ENCODE measurements around the gene COLQ.
"Not testable (repeated sequence)": the region's sequence is repeated elsewhere in the genome, so short reads cannot be mapped to it uniquely, and the experiment has no call there.

Gene COLQ

GRCh38 chr3:15433531-15433930, 88.0 kb downstream of the COLQ start:
- H3K4me3 ChIP-seq (ENCODE audit: low read depth in 1 of 2, low read length in 2 of 2) = no peak overlapping the region
- H3K27ac ChIP-seq (ENCODE audit: low read depth, low read length) = no peak overlapping the region
- H3K4me1 ChIP-seq (ENCODE audit: insufficient read depth, low read length) = no peaks in the 10 kb centered on the region
- no peaks in the 10 kb centered on the region for H3K27me3 ChIP-seq (ENCODE audit: control insufficient read depth in 1 of 2, insufficient read depth in 2 of 2, low read length in 2 of 2)
- peaks cover 64% of the 10 kb centered on the region for H3K36me3 ChIP-seq (ENCODE audit: insufficient read depth, low read length)
- no peaks in the 10 kb centered on the region for H3K9me3 ChIP-seq (ENCODE audit: low read length)
- no peak overlapping the region for H3K9ac ChIP-seq (ENCODE audit: low read length)

- Histone ChIP-seq H3K4me3 (ENCODE audit: low read depth in 1 of 2, low read length in 2 of 2) (no peak overlapping the region), H3K9ac (ENCODE audit: low read length) (no peak overlapping the region), H3K27me3 (ENCODE audit: control insufficient read depth in 1 of 2, insufficient read depth in 2 of 2, low read length in 2 of 2) (no peaks in the 10 kb centered on the region), H3K36me3 (ENCODE audit: insufficient read depth, low read length) (peaks cover 48% of the 10 kb centered on the region), H3K9me3 (ENCODE audit: low read length) (no peaks in the 10 kb centered on the region), H3K27ac (ENCODE audit: low read depth, low read length) (no peak overlapping the region), H3K4me1 (ENCODE audit: insufficient read depth, low read length) (peaks cover 6% of the 10 kb centered on the region)
These were observed 90.2 kb downstream of the COLQ start for GRCh38 chr3:15431256-15431837.

GRCh38 chr3:15430624-15431023, 90.9 kb downstream of the COLQ start:
- H3K9ac ChIP-seq (ENCODE audit: low read length) = no peak overlapping the region
- H3K4me3 ChIP-seq (ENCODE audit: low read depth in 1 of 2, low read length in 2 of 2) = no peak overlapping the region
- no peak overlapping the region for H3K27ac ChIP-seq (ENCODE audit: low read depth, low read length)
- H3K27me3 ChIP-seq (ENCODE audit: control insufficient read depth in 1 of 2, insufficient read depth in 2 of 2, low read length in 2 of 2) = no peaks in the 10 kb centered on the region
- peaks cover 41% of the 10 kb centered on the region for H3K36me3 ChIP-seq (ENCODE audit: insufficient read depth, low read length)
- peaks cover 8% of the 10 kb centered on the region for H3K4me1 ChIP-seq (ENCODE audit: insufficient read depth, low read length)
- no peaks in the 10 kb centered on the region for H3K9me3 ChIP-seq (ENCODE audit: low read length)

- H3K4me3 ChIP-seq (ENCODE audit: low read depth in 1 of 2, low read length in 2 of 2) = peak overlapping the region in 1 of 2 donors; percentile 98
- no peak overlapping the region for H3K27ac ChIP-seq (ENCODE audit: low read depth, low read length)
- H3K27me3 ChIP-seq (ENCODE audit: control insufficient read depth in 1 of 2, insufficient read depth in 2 of 2, low read length in 2 of 2) = no peaks in the 10 kb centered on the region
- H3K36me3 ChIP-seq (ENCODE audit: insufficient read depth, low read length) = peaks cover 27% of the 10 kb centered on the region
- peaks cover 8% of the 10 kb centered on the region for H3K4me1 ChIP-seq (ENCODE audit: insufficient read depth, low read length)
- H3K9ac ChIP-seq (ENCODE audit: low read length) = no peak overlapping the region
- H3K9me3 ChIP-seq (ENCODE audit: low read length) = no peaks in the 10 kb centered on the region
These were observed 92.4 kb downstream of the COLQ start for GRCh38 chr3:15429080-15429479.

- Histone ChIP-seq H3K4me3 (ENCODE audit: low read depth in 1 of 2, low read length in 2 of 2) (peak overlapping the region in 1 of 2 donors; percentile 98), H3K27me3 (ENCODE audit: control insufficient read depth in 1 of 2, insufficient read depth in 2 of 2, low read length in 2 of 2) (no peaks in the 10 kb centered on the region), H3K9me3 (ENCODE audit: low read length) (no peaks in the 10 kb centered on the region), H3K4me1 (ENCODE audit: insufficient read depth, low read length) (peaks cover 8% of the 10 kb centered on the region), H3K36me3 (ENCODE audit: insufficient read depth, low read length) (peaks cover 23% of the 10 kb centered on the region), H3K9ac (ENCODE audit: low read length) (peak overlapping the region; percentile 80), H3K27ac (ENCODE audit: low read depth, low read length) (no peak overlapping the region)
These were observed 93.0 kb downstream of the COLQ start for GRCh38 chr3:15428539-15428938.

- Histone ChIP-seq H3K4me3 (ENCODE audit: low read depth in 1 of 2, low read length in 2 of 2) (peak overlapping the region; percentile 96 to 98), H3K9me3 (ENCODE audit: low read length) (no peaks in the 10 kb centered on the region), H3K4me1 (ENCODE audit: insufficient read depth, low read length) (peaks cover 8% of the 10 kb centered on the region), H3K36me3 (ENCODE audit: insufficient read depth, low read length) (peaks cover 18% of the 10 kb centered on the region), H3K9ac (ENCODE audit: low read length) (peak overlapping the region; percentile 80), H3K27ac (ENCODE audit: low read depth, low read length) (peak overlapping the region; percentile 78), H3K27me3 (ENCODE audit: control insufficient read depth in 1 of 2, insufficient read depth in 2 of 2, low read length in 2 of 2) (no peaks in the 10 kb centered on the region)
These were observed 93.5 kb downstream of the COLQ start for GRCh38 chr3:15427981-15428380.

- Histone ChIP-seq H3K4me1 (ENCODE audit: insufficient read depth, low read length) (peaks cover 8% of the 10 kb centered on the region), H3K36me3 (ENCODE audit: insufficient read depth, low read length) (peaks cover 17% of the 10 kb centered on the region), H3K9me3 (ENCODE audit: low read length) (no peaks in the 10 kb centered on the region), H3K4me3 (ENCODE audit: low read depth in 1 of 2, low read length in 2 of 2) (peak within 1 kb of the TSS; percentile 96 to 98), H3K27me3 (ENCODE audit: control insufficient read depth in 1 of 2, insufficient read depth in 2 of 2, low read length in 2 of 2) (no peaks in the 10 kb centered on the region), H3K9ac (ENCODE audit: low read length) (peak within 1 kb of the TSS; percentile 80), H3K27ac (ENCODE audit: low read depth, low read length) (peak within 1 kb of the TSS; percentile 78)
These were observed 94.2 kb downstream of the COLQ start, which contains the start of the genes EAF1 and METTL6 for GRCh38 chr3:15427182-15427880. Gene EAF1 (plus strand): TSS chr3:15427598. CDS start chr3:15427780, 182 bp downstream. Gene METTL6 (minus strand): TSS chr3:15427544. CDS start chr3:15426511, 1,033 bp downstream.

GRCh38 chr3:15426579-15427118, 94.9 kb downstream of the COLQ start:
- no peaks in the 10 kb centered on the region for H3K9me3 ChIP-seq (ENCODE audit: low read length)
- H3K4me3 ChIP-seq (ENCODE audit: low read depth in 1 of 2, low read length in 2 of 2) = peak overlapping the region; percentile 96 to 98
- H3K27ac ChIP-seq (ENCODE audit: low read depth, low read length) = peak overlapping the region; percentile 78
- no peaks in the 10 kb centered on the region for H3K27me3 ChIP-seq (ENCODE audit: control insufficient read depth in 1 of 2, insufficient read depth in 2 of 2, low read length in 2 of 2)
- peaks cover 8% of the 10 kb centered on the region for H3K4me1 ChIP-seq (ENCODE audit: insufficient read depth, low read length)
- peak overlapping the region; percentile 80 for H3K9ac ChIP-seq (ENCODE audit: low read length)
- H3K36me3 ChIP-seq (ENCODE audit: insufficient read depth, low read length) = peaks cover 11% of the 10 kb centered on the region

- no peak overlapping the region for H3K27ac ChIP-seq (ENCODE audit: low read depth, low read length)
- no peaks in the 10 kb centered on the region for H3K4me1 ChIP-seq (ENCODE audit: insufficient read depth, low read length)
- H3K9me3 ChIP-seq (ENCODE audit: low read length) = no peaks in the 10 kb centered on the region
- no peak overlapping the region for H3K9ac ChIP-seq (ENCODE audit: low read length)
- peaks cover 25% of the 10 kb centered on the region for H3K36me3 ChIP-seq (ENCODE audit: insufficient read depth, low read length)
- no peaks in the 10 kb centered on the region for H3K27me3 ChIP-seq (ENCODE audit: control insufficient read depth in 1 of 2, insufficient read depth in 2 of 2, low read length in 2 of 2)
- H3K4me3 ChIP-seq (ENCODE audit: low read depth in 1 of 2, low read length in 2 of 2) = no peak overlapping the region
These were observed 100.6 kb downstream of the COLQ start for GRCh38 chr3:15420871-15421270.

- H3K27ac ChIP-seq (ENCODE audit: low read depth, low read length); H3K27me3 ChIP-seq (ENCODE audit: control insufficient read depth in 1 of 2, insufficient read depth in 2 of 2, low read length in 2 of 2); H3K4me3 ChIP-seq (ENCODE audit: low read depth in 1 of 2, low read length in 2 of 2); H3K4me1 ChIP-seq (ENCODE audit: insufficient read depth, low read length); H3K9ac ChIP-seq (ENCODE audit: low read length); H3K9me3 ChIP-seq (ENCODE audit: low read length): not testable (repeated sequence)
- H3K36me3 ChIP-seq (ENCODE audit: insufficient read depth, low read length) = peaks cover 29% of the 10 kb centered on the region
These were observed 110.5 kb downstream of the COLQ start for GRCh38 chr3:15410966-15411365.

GRCh38 chr3:15409774-15410173, 111.7 kb downstream of the COLQ start:
- Histone ChIP-seq H3K4me3 (ENCODE audit: low read depth in 1 of 2, low read length in 2 of 2) (no peak overlapping the region), H3K27me3 (ENCODE audit: control insufficient read depth in 1 of 2, insufficient read depth in 2 of 2, low read length in 2 of 2) (no peaks in the 10 kb centered on the region), H3K4me1 (ENCODE audit: insufficient read depth, low read length) (no peaks in the 10 kb centered on the region), H3K27ac (ENCODE audit: low read depth, low read length) (no peak overlapping the region), H3K36me3 (ENCODE audit: insufficient read depth, low read length) (peaks cover 19% of the 10 kb centered on the region), H3K9ac (ENCODE audit: low read length) (no peak overlapping the region), H3K9me3 (ENCODE audit: low read length) (no peaks in the 10 kb centered on the region)

Data from muscle layer of colon (tissue), 2 donors.